Peyer's patch (tissue), 4 donors: Measurements from ENCODE around the gene STUB1. TPM values are rescaled to one million over a fixed set of nuclear protein-coding genes. Genes with fewer than 3 reads are reported as not detected.

Experiments used
- DNase-seq, 3 donors: peaks; one replicate each; pipeline ENCODE4 v3.0.0-alpha.2; 2017 to 2019
- H3K27ac ChIP-seq, 4 donors: fragments of 200-600 bp; sonication (generic); one replicate each; pipeline ENCODE4 v1.5.1; 2016 to 2019
- H3K27me3 ChIP-seq, 2 donors: fragments of 200-600 bp; sonication (generic); one replicate each; pipeline ENCODE4 v1.5.1; 2019
- H3K36me3 ChIP-seq, 3 donors: fragments of 200-600 bp; sonication (generic); one replicate each; pipeline ENCODE4 v1.5.1; 2016 to 2019
- H3K4me1 ChIP-seq, 4 donors: fragments of 200-600 bp; sonication (generic); one replicate each; pipeline ENCODE4 v1.5.1; 2016 to 2019
- H3K4me3 ChIP-seq, 4 donors: fragments of 200-600 bp; sonication (generic); 1 replicate in 3 of 4; 2 replicates in 1 of 4; pipeline ENCODE4 v1.5.1; 2016 to 2019; ENCODE audit warnings: mild to moderate bottlenecking in 1 of 4
- H3K9me3 ChIP-seq, 4 donors: fragments of 200-600 bp; sonication (generic); one replicate each; pipeline ENCODE4 v1.5.1; 2016 to 2019; ENCODE audit warnings: mild to moderate bottlenecking in 1 of 4
- POLR2A ChIP-seq, 2 donors: fragments of 450-650 bp; IDR thresholded peaks; one replicate each; pipeline ENCODE4 v1.5.1; 2017; ENCODE audit warnings: antibody characterized with exemption in 2 of 2, mild to moderate bottlenecking in 2 of 2, moderate library complexity in 2 of 2
- total RNA-seq, 4 donors: library from RNA; depleted of rRNA; stranded (reverse); fragments of >200 nt; gene quantifications; one replicate each; pipeline ENCODE4 v1.1.0, GENCODE V29; 2016
- TF ChIP-seq, protein P1 (sequence below), 6 experiments: fragments of 450-650 bp in 4 of 6; fragments of 200-600 bp in 2 of 6; sonication (generic) in 1 of 6; IDR thresholded peaks; one replicate each; pipeline ENCODE4 v1.5.1; 2017 to 2019; ENCODE audit warnings: antibody characterized with exemption in 6 of 6, mild to moderate bottlenecking in 3 of 6, moderate library complexity in 1 of 6

The STUB1 gene
- total RNA-seq, 4 donors from 2014 or later: 96.0 to 291 (median 107) TPM

DNA sequence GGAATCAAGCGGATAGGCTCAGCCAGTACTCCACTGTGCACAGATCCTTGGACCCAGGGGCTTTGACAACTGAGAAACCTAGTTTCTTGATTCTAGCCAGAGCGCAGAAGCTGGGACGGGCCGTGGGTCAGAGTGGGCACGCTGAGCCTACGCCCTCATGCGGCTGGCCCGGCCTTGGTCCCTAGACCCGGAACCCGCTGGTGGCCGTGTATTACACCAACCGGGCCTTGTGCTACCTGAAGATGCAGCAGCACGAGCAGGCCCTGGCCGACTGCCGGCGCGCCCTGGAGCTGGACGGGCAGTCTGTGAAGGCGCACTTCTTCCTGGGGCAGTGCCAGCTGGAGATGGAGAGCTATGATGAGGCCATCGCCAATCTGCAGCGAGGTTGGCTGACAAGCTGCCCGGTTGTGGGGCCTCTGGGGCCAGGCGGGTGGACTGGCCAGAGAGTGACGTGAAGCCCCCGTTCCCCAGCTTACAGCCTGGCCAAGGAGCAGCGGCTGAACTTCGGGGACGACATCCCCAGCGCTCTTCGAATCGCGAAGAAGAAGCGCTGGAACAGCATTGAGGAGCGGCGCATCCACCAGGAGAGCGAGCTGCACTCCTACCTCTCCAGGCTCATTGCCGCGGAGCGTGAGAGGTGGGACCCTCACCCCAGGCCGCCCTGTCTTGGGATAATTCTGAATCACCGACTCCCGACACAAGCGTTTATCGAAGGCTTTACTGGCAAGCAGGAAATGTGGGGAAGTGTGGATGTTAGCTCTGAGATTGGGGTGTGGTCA is 946 bp downstream of the STUB1 start:
- TF ChIP-seq, protein P1, sequence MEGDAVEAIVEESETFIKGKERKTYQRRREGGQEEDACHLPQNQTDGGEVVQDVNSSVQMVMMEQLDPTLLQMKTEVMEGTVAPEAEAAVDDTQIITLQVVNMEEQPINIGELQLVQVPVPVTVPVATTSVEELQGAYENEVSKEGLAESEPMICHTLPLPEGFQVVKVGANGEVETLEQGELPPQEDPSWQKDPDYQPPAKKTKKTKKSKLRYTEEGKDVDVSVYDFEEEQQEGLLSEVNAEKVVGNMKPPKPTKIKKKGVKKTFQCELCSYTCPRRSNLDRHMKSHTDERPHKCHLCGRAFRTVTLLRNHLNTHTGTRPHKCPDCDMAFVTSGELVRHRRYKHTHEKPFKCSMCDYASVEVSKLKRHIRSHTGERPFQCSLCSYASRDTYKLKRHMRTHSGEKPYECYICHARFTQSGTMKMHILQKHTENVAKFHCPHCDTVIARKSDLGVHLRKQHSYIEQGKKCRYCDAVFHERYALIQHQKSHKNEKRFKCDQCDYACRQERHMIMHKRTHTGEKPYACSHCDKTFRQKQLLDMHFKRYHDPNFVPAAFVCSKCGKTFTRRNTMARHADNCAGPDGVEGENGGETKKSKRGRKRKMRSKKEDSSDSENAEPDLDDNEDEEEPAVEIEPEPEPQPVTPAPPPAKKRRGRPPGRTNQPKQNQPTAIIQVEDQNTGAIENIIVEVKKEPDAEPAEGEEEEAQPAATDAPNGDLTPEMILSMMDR (IDR thresholded peaks at IDR 0.05): peak in 1 of 6 experiments; percentile 2
- TF ChIP-seq POLR2A (IDR thresholded peaks at IDR 0.05): no peak
- H3K4me1 ChIP-seq: peaks cover 7 to 58% (median 38%) of the 10 kb centered on the region in 4 donors
- no peaks in the 10 kb centered on the region for H3K27me3 ChIP-seq
- no peaks in the 10 kb centered on the region for H3K9me3 ChIP-seq
- peak overlapping the region; percentile 73 to 98 (median 94) for H3K4me3 ChIP-seq
- DNase-seq: peak in 1 of 3 donors; percentile 70
- H3K36me3 ChIP-seq: peaks cover 0 to 22% (median 0%) of the 10 kb centered on the region in 3 donors
- peak overlapping the region; percentile 91 to 97 (median 94) for H3K27ac ChIP-seq

DNA sequence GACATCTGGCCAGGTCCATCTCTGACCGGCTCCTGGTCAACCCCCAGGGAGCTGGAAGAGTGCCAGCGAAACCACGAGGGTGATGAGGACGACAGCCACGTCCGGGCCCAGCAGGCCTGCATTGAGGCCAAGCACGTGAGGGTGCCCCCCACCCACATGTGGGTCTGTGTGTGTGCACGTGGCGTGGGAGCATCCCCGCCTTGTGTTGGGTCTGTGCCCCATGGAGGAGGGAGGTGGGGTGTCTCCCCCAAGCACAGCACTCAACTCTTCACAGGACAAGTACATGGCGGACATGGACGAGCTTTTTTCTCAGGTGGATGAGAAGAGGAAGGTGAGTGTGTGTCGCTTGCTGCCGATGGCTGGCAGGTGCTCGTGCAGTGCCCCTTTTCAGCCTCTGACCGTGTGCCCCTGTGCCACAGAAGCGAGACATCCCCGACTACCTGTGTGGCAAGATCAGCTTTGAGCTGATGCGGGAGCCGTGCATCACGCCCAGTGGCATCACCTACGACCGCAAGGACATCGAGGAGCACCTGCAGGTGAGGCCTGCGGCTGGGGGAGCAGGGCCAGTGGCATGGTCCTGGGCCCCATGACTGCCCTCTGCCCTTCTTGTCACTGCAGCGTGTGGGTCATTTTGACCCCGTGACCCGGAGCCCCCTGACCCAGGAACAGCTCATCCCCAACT is 1.7 kb downstream of the STUB1 start:
- Histone ChIP-seq H3K4me1 (peaks cover 4 to 51% (median 36%) of the 10 kb centered on the region in 4 donors), H3K4me3 (no peak overlapping the region), H3K27ac (no peak overlapping the region), H3K36me3 (peaks cover 0 to 27% (median 0%) of the 10 kb centered on the region in 3 donors), H3K27me3 (no peaks in the 10 kb centered on the region), H3K9me3 (no peaks in the 10 kb centered on the region)
- DNase-seq: no peak
- TF ChIP-seq, protein P1 (IDR thresholded peaks at IDR 0.05): no peak
- TF ChIP-seq POLR2A (IDR thresholded peaks at IDR 0.05): no peak

DNA sequence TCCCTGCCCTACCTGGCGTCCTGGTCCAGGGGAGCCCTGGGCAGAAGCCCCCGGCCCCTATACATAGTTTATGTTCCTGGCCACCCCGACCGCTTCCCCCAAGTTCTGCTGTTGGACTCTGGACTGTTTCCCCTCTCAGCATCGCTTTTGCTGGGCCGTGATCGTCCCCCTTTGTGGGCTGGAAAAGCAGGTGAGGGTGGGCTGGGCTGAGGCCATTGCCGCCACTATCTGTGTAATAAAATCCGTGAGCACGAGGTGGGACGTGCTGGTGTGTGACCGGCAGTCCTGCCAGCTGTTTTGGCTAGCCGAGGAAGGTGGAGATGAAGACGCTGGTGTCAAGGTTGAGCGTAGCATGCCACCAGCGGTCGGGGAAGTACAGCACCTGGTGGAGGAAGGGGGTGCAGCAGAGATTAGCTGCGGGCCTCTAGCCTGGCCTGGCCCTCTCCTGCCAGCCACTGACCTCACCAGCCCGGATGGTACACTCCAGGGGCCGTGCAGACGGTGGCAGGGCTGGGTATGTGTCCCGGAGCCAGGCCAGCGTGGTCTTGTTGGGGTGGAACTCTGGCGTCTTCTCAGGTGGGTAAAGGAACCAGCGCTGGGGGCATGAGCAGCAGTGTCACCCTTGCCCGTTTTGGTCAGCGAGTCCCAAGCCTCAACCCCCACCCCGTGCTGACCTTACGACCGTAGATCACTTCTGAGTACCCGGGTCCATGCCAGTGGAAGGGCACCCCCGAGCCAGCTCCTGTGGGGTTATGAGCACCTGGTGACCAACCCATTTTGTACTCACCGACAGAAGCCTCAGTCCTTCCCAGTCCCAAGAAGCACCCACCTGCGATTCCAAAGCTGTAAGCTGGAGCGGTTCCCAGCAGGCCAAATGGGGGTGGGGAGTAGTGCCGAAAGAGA is 2.5 kb downstream of the STUB1 start:
- H3K4me3 ChIP-seq: peak overlapping the region in 3 of 4 donors; percentile 58 to 83 (median 83)
- H3K27me3 ChIP-seq: no peaks in the 10 kb centered on the region
- no peak overlapping the region for H3K27ac ChIP-seq
- peaks cover 0 to 32% (median 0%) of the 10 kb centered on the region in 3 donors for H3K36me3 ChIP-seq
- DNase-seq: no peak
- peaks cover 0 to 45% (median 32%) of the 10 kb centered on the region in 4 donors for H3K4me1 ChIP-seq
- no peaks in the 10 kb centered on the region for H3K9me3 ChIP-seq
- TF ChIP-seq, protein P1 (IDR thresholded peaks at IDR 0.05): no peak
- TF ChIP-seq POLR2A (IDR thresholded peaks at IDR 0.05): no peak

DNA sequence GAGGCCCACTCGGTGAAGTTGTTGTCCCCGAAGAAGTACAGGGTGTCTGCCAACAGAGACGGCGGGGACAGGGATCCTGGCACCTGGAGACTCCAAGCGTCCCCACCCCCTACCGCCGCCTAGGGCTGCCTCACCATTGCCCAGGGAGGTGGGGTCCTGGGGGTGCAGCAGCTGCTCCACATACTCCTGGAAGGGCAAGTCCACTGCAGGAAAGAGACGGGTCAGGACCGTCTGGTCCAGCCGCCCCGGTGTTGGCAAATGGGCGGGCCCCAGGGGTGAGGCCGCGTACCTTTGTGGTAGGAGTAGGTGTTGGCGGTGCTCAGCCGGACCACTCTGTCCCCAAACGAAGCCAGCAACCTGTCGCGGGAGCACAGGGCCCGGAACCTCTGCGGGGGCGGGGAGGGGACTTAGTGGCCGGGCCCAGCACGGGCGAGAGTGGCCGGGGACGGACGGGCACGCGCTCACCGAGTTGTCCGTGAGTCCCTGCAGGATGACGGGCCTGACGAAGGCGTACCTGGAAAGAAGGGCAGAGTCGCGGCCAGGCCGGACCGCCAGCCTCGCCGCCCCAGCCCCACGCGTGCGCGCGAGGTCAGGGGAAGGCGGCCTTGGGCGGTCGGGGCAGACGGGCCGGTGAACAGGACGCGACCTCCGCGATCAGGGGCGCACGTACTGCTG is 3.3 kb downstream of the STUB1 start:
- no peaks in the 10 kb centered on the region for H3K9me3 ChIP-seq
- H3K36me3 ChIP-seq: peaks cover 0 to 32% (median 0%) of the 10 kb centered on the region in 3 donors
- no peak for DNase-seq
- peak overlapping the region; percentile 55 to 85 (median 68) for H3K27ac ChIP-seq
- TF ChIP-seq, protein P1 (IDR thresholded peaks at IDR 0.05): no peak
- peaks cover 0 to 45% (median 31%) of the 10 kb centered on the region in 4 donors for H3K4me1 ChIP-seq
- H3K27me3 ChIP-seq: no peaks in the 10 kb centered on the region
- H3K4me3 ChIP-seq: peak overlapping the region; percentile 58 to 83 (median 72)
